ENCODE measurements around the gene GGA3.
"Not testable (repeated sequence)": the region's sequence is repeated elsewhere in the genome, so short reads cannot be mapped to it uniquely, and the experiment has no call there.

The GGA3 gene

DNA sequence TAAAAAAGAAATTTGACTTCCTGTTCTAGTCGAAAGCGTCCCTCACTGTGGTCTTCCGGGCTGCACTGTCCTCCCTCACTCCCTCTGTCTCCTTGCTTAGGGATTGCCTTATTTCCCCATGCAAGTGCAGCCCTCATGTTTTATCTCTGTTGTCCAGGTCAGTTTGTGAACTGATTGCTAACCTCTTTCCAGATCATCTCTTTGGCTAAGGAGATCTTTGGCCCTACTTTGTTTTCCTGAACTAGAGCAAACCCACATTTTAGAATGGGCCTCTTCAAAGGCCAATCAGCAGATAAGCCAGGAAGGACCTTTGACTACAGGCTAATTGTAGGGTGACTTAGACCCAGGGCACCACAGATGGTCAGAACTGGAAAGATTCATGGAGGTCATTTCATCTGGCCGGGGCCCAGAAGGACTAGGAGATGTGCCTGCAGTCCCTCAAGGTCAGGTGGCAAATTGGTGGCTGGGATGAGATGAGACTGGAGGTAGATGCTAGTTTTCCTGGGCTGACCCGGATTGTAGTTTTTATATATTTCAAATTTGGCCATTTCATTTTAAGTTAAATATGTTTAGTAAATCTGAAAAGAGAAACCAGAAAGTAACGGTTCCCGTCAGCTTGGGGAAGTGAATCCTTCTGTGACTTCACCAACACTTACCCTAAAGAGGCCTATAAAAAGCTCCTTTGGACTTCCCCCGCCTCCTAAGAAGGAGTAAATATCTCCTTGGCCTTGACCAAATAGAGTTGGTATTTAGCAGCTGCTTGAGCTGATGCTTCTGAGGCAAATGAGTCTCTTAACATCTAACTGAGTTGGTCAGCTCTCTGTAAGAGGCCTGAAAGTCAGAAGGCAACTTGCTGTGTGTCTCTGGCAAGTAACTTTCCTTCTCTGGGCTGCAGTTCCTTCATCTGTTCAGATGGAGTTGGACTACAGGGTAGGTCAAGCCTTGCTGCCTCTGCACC is 34.1 kb upstream of the GGA3 start:
- peaks cover 48% of the 10 kb centered on the region for H3K4me1 ChIP-seq (ENCODE audit: control insufficient read depth, low read length)
- H3K4me2 ChIP-seq (ENCODE audit: low read length) = peak overlapping the region; percentile 75
- peaks cover 43% of the 10 kb centered on the region for H3F3A ChIP-seq (ENCODE audit: control insufficient read depth, insufficient read depth)
- peak overlapping the region; percentile 65 for H3K4me3 ChIP-seq (ENCODE audit: low read length)
- no peaks in the 10 kb centered on the region for H3K9me3 ChIP-seq (ENCODE audit: control insufficient read depth, insufficient read depth, low read length)
- no peaks in the 10 kb centered on the region for H3K9me2 ChIP-seq (replicated peaks; ENCODE audit: control insufficient read depth, low read length)
- no peaks in the 10 kb centered on the region for H4K20me1 ChIP-seq (ENCODE audit: control insufficient read depth, insufficient read depth, low read depth, low read length)
- no peaks in the 10 kb centered on the region; the same call in 1 of the 2 replicates for H3K27me3 ChIP-seq (ENCODE audit: control insufficient read depth, low read length)
- peaks cover 5% of the 10 kb centered on the region for H3K36me3 ChIP-seq (ENCODE audit: control insufficient read depth, low read length)
- TF ChIP-seq EZH2phosphoT487 (IDR thresholded peaks at IDR 0.05; ENCODE audit: borderline replicate concordance, low read length) (no peak), CTCF (IDR thresholded peaks at IDR 0.05; ENCODE audit: low read depth, low read length, poor library complexity, severe bottlenecking) (no peak)
- peak overlapping the region; percentile 94 for H3K27ac ChIP-seq (ENCODE audit: low read depth, low read length)
- H3K79me2 ChIP-seq (ENCODE audit: control insufficient read depth, low read length) = no peaks in the 10 kb centered on the region

DNA sequence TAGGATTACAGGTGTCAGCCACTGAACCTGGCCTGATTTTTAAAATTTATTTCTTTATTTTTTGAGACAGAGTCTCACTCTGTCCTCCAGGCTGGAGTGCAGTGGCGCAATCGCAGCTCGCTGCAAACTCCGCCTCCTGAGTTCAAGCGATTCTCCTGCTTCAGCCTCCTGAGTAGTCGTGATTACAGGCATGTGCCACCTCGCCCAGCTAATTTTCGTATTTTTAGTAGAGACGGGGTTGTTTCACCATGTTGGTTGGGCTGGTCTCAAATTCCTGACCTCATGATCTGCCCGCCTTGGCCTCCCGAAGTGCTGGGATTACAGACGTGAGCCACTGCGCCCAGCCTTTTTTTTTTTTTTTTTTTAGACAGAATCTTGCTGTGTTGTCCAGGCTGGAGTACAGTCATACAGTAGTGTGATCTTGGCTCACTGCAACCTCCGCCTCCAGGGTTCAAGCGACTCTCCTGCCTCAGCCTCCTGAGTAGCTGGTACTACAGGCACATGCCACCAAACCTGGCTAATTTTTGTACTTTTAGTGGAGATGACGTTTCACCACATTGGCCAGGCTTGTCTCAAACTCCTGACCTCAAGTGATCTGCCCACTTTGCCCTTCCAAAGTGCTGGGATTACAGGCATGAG is 31.5 kb upstream of the GGA3 start:
- Histone ChIP-seq H3K4me1 (ENCODE audit: control insufficient read depth, low read length) (peaks cover 51% of the 10 kb centered on the region), H3F3A (ENCODE audit: control insufficient read depth, insufficient read depth) (peaks cover 49% of the 10 kb centered on the region), H3K36me3 (ENCODE audit: control insufficient read depth, low read length) (peaks cover 14% of the 10 kb centered on the region), H3K79me2 (ENCODE audit: control insufficient read depth, low read length) (peaks cover 11% of the 10 kb centered on the region)
- H3K9me3 ChIP-seq (ENCODE audit: control insufficient read depth, insufficient read depth, low read length); H3K4me2 ChIP-seq (ENCODE audit: low read length); H3K4me3 ChIP-seq (ENCODE audit: low read length); H3K9me2 ChIP-seq (replicated peaks; ENCODE audit: control insufficient read depth, low read length); H3K27ac ChIP-seq (ENCODE audit: low read depth, low read length); H4K20me1 ChIP-seq (ENCODE audit: control insufficient read depth, insufficient read depth, low read depth, low read length); H3K27me3 ChIP-seq (ENCODE audit: control insufficient read depth, low read length): not testable (repeated sequence)

- Histone ChIP-seq H3K36me3 (ENCODE audit: control insufficient read depth, low read length) (peaks cover 38% of the 10 kb centered on the region), H3K9me2 (replicated peaks; ENCODE audit: control insufficient read depth, low read length) (no peaks in the 10 kb centered on the region), H3K9me3 (ENCODE audit: control insufficient read depth, insufficient read depth, low read length) (no peaks in the 10 kb centered on the region), H3K4me1 (ENCODE audit: control insufficient read depth, low read length) (peaks cover 29% of the 10 kb centered on the region), H3K79me2 (ENCODE audit: control insufficient read depth, low read length) (peaks cover 41% of the 10 kb centered on the region), H3K27ac (ENCODE audit: low read depth, low read length) (peak overlapping the region; percentile 77), H4K20me1 (ENCODE audit: control insufficient read depth, insufficient read depth, low read depth, low read length) (no peaks in the 10 kb centered on the region), H3K4me2 (ENCODE audit: low read length) (peak overlapping the region; percentile 68), H3F3A (ENCODE audit: control insufficient read depth, insufficient read depth) (peaks cover 22% of the 10 kb centered on the region), H3K4me3 (ENCODE audit: low read length) (peak overlapping the region; percentile 95), H3K27me3 (ENCODE audit: control insufficient read depth, low read length) (no peaks in the 10 kb centered on the region)
- TF ChIP-seq CTCF (IDR thresholded peaks at IDR 0.05; ENCODE audit: low read depth, low read length, poor library complexity, severe bottlenecking) = peak; percentile 10
- TF ChIP-seq EZH2phosphoT487 (IDR thresholded peaks at IDR 0.05; ENCODE audit: borderline replicate concordance, low read length) = no peak
Observed at GRCh38 chr17:75289832-75290337, 28.5 kb upstream of the GGA3 start.
